AG09319 (cell line): Measurements from ENCODE around the gene MUC4.
"Not testable (repeated sequence)": the region's sequence is repeated elsewhere in the genome, so short reads cannot be mapped to it uniquely, and the experiment has no call there.

ENCODE experiments used
- DNase-seq: peaks from one replicate; pipeline ENCODE4 v3.0.0-alpha.2; 2010; ENCODE audit warnings: low read depth; ENCODE audit errors: extremely low read depth
- TF ChIP-seq, protein P1 (sequence below): IDR thresholded peaks from 2 replicates; pipeline ENCODE4 v1.5.1; 2011; ENCODE audit warnings: low read depth, mild to moderate bottlenecking, inconsistent platforms, low read length, moderate library complexity

The MUC4 gene

DNA sequence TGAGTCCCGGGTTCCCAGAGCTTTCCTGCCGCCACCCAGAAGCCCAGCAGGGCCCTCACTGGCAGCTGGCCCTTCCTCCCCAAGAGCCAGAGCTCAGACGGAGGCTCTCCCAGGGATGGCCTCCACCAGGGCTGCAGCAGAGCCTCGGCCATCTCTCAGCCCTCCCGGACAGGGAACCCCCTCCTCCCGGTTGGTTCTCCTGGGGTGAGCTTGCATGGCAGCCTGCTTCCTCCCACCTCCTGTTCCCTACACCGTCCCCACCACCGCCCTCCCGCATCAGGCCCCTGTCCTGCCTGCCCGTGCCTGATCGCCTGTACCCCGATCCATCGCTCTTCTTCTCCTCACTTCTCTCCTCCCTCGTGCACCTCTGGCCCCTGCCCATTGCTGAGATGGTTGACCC lies 24.1 kb upstream of the MUC4 start:
- TF ChIP-seq, protein P1, sequence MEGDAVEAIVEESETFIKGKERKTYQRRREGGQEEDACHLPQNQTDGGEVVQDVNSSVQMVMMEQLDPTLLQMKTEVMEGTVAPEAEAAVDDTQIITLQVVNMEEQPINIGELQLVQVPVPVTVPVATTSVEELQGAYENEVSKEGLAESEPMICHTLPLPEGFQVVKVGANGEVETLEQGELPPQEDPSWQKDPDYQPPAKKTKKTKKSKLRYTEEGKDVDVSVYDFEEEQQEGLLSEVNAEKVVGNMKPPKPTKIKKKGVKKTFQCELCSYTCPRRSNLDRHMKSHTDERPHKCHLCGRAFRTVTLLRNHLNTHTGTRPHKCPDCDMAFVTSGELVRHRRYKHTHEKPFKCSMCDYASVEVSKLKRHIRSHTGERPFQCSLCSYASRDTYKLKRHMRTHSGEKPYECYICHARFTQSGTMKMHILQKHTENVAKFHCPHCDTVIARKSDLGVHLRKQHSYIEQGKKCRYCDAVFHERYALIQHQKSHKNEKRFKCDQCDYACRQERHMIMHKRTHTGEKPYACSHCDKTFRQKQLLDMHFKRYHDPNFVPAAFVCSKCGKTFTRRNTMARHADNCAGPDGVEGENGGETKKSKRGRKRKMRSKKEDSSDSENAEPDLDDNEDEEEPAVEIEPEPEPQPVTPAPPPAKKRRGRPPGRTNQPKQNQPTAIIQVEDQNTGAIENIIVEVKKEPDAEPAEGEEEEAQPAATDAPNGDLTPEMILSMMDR: no peak

DNA sequence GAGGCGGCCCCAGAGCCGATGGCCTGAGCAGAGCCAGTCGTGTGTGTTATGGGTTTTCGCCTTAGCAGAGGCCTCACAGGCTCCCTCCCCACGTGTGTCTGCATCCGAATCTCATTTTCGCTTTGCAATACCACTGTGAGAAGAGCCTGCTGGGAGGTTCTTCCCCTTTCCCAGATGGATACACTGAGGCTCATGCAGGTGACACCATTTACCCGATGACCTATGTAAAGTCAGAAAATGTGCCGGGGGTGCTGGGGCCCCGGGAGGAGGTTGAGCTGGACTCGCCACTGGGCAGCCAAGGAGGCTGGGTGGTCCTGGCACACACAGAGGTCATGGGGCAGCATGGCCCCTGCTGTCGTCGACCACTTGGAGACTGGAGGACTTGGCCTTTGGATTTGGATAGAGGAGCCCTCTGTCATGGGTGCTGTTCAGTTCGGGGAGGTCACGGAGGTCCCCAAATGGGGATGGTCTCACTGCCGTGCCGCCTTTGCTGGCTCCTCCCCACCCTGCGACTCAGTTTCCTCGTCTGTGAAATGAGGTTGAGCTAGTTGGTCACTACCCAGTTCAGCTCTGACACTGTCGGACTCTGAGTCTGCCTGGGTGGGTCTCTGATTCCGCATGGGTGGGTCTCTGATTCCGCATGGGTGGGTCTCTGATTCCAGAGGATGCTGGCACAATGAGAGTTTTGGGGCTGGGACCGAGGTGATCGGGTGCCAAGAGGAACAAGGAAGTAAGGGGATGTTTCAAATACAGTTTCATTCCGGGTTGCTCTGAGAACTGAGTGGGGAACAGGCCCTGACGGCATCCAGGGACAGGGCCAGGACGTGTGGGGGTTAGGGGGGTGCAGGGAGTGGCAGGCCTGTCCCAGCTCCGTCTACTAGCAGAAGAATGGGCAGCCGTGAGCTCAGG lies 23.2 kb upstream of the MUC4 start:
- TF ChIP-seq, protein P1: no peak
- DNase-seq: no peak

More for the DNA sequence above, 24.1 kb upstream of the MUC4 start:
- no peak for DNase-seq

DNA sequence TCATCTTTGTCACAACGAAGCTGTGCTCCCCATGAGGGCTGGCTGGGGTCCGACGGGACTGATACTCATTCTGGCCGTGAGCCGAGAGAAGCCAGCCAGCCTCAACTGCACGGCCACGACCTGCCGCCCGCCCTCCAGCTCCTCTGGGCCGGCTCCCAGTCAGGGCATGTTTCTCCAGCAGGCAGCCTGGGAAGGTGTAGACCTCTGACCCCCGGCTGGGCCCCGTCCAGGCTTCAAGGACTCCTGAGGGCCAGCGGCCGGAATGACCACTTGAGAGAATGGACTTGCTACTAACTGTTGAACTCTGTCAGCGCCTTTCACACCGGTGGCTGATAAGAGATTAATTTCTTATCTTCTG lies 18.1 kb upstream of the MUC4 start:
- no peak for DNase-seq
- TF ChIP-seq, protein P1: no peak

DNA sequence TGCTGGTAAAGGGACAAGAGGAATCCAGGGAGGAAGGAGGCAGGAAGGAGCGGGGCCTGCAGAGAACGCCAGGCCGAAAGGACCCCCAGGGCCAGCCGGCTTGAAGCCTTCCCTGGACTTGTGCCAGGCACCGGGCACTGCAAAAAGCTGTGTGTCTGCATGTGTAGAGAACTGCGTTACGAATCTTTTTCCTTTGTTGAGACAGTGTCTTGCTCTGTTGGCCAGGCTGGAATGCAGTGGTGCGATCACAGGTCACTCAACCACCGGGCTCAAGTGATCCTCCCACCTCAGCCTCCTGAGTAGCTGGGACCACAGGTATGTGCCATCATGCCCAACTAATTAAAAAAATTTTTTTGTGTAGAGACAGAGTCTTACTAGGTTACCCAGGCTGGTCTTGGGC lies 17.0 kb upstream of the MUC4 start:
- TF ChIP-seq, protein P1: no peak
- no peak for DNase-seq

DNA sequence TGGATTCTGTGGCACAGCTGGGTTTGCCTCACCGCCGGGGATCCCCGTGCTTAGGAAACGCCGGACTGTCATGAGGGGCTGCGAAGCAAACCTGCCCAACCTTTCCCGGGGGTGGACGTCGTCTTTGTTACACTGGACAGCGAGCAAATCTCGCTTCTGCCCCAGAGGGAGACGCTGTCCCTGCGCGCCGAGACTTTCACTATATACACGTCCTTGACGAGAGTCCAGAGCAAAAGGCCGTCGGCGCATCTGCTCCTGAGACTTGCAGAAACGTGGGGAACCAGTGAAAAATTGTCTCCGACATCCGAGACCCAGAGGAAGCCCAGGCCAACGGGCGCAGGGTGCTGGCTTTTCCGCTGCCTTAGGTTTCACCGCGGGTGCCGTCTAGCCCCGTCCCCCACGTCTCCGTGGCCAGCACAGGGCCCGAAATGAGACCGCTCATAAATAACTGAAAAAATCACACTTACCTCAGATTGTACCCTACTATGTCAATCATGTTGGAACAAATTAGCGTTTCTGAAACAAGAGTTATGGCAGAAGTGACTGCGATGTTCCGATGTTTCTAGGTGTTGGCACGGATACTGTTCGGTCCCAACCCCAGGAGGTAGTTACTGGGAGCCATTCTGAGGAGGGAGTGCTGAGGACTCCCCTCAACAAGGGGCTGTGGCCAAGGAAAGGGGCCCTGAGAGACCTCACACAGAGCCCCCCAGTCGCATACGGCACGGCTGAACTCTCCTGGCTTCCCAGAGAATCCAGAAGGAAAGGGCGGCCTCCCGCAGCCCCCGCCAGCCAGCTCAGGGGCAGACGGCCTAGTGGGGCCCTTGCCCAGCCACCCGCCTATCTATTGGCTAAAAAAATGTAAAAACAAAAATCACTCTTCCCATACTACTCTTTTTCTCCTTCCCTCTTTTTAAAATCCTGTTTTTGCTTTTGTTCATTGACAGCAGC lies 14.4 kb upstream of the MUC4 start:
- DNase-seq: no peak
- TF ChIP-seq, protein P1: no peak

DNA sequence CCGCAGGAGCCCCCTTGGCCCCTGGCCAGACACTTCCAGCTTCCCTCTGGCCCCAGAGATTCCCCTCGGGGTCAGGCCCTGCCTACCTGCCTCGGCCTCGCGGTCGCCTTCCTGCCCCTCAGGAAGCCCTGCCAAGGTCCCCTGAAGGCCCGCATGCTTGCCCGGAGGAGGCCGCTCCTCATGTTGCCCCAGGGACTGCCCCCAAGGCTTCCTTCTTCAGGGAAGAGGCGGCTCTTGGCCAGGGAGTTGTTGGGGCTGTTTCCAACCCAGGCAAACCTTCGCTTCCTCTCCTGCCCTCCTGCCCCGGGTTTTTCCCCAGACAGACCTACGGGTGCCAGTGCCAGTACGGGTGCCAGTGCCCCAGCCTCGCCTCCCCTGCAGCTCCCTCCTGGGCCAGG lies 13.5 kb upstream of the MUC4 start:
- DNase-seq: no peak

DNA sequence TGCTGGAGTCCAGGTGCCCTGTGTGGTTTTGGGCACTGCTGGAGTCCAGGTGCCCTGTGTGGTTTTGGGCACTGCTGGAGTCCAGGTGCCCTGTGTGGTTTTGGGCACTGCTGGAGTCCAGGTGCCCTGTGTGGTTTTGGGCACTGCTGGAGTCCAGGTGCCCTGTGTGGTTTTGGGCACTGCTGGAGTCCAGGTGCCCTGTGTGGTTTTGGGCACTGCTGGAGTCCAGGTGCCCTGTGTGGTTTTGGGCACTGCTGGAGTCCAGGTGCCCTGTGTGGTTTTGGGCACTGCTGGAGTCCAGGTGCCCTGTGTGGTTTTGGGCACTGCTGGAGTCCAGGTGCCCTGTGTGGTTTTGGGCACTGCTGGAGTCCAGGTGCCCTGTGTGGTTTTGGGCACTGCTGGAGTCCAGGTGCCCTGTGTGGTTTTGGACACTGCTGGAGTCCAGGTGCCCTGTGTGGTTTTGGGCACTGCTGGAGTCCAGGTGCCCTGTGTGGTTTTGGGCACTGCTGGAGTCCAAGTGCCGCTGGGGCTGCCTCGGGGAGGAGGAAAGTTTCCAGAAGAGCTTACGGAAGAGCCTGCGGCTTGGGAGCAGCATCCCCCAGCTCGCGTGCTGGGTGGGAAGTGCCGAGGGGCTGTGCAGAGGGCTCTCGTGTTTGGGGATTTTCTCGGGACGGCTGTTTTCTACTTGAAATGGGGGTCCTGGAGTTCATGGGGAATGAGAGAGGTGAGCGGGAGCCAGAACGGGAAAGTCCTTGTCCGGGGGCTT lies 12.9 kb upstream of the MUC4 start:
- not testable (repeated sequence) for DNase-seq

More for the DNA sequence above, 13.5 kb upstream of the MUC4 start:
- TF ChIP-seq, protein P1: no peak
